Measurements from ENCODE around the gene SEC14L1. TPM values are rescaled to one million over a fixed set of nuclear protein-coding genes. Genes with fewer than 3 reads are reported as not detected.
A peak's percentile ranks its signal among the peaks of the same experiment; 100 is the strongest.

The SEC14L1 gene
- total and polyA plus RNA-seq, 4 donors = 17.0 to 52.0 (median 26.8) TPM

DNA sequence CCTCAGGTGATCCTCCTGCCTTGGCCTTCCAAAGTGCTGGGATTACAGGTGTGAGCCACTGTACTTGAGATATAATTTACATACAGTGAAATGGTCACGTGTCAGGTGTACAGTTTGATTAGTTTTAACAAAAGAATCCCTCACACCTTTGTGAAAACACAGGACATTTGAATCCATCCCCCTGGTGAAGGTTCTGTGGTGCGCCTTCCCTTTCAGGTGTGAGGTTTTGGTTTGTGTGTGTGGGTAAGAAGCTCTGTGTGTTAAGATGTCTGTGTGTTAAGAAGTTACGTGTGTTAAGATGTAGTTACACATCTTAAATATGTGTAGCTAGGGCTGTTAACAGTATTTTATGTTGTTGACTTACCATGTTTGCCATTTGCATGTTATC, 4.4 kb downstream of the SEC14L1 start:
- no peaks in the 10 kb centered on the region for H3K9me3 ChIP-seq (ENCODE audit: control insufficient read depth in 4 of 4, low read length in 3 of 4)
- H3K27me3 ChIP-seq (ENCODE audit: control insufficient read depth in 4 of 4, insufficient read depth in 4 of 4, low read length in 3 of 4) = no peaks in the 10 kb centered on the region
- no peak for DNase-seq (ENCODE audit: low spot score)
- TF ChIP-seq, protein P1, sequence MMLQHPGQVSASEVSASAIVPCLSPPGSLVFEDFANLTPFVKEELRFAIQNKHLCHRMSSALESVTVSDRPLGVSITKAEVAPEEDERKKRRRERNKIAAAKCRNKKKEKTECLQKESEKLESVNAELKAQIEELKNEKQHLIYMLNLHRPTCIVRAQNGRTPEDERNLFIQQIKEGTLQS (IDR thresholded peaks at IDR 0.05) = no peak
- TF ChIP-seq YY1 (IDR thresholded peaks at IDR 0.05) (no peak), HNF4G (IDR thresholded peaks at IDR 0.05) (no peak), GABPA (IDR thresholded peaks at IDR 0.05 in 1 of 2, conservative IDR thresholded peaks at IDR 0.05 in 1 of 2) (no peak), TAF1 (conservative IDR thresholded peaks at IDR 0.05) (no peak), JUND (IDR thresholded peaks at IDR 0.05) (no peak), SP1 (IDR thresholded peaks at IDR 0.05) (no peak), RAD21 (IDR thresholded peaks at IDR 0.05) (no peak), NR2F2 (IDR thresholded peaks at IDR 0.05) (no peak), FOXA2 (IDR thresholded peaks at IDR 0.05) (no peak), HNF4A (conservative IDR thresholded peaks at IDR 0.05) (no peak), FOXA1 (IDR thresholded peaks at IDR 0.05) (no peak), RXRA (IDR thresholded peaks at IDR 0.05) (no peak)
- TF ChIP-seq, protein P2, sequence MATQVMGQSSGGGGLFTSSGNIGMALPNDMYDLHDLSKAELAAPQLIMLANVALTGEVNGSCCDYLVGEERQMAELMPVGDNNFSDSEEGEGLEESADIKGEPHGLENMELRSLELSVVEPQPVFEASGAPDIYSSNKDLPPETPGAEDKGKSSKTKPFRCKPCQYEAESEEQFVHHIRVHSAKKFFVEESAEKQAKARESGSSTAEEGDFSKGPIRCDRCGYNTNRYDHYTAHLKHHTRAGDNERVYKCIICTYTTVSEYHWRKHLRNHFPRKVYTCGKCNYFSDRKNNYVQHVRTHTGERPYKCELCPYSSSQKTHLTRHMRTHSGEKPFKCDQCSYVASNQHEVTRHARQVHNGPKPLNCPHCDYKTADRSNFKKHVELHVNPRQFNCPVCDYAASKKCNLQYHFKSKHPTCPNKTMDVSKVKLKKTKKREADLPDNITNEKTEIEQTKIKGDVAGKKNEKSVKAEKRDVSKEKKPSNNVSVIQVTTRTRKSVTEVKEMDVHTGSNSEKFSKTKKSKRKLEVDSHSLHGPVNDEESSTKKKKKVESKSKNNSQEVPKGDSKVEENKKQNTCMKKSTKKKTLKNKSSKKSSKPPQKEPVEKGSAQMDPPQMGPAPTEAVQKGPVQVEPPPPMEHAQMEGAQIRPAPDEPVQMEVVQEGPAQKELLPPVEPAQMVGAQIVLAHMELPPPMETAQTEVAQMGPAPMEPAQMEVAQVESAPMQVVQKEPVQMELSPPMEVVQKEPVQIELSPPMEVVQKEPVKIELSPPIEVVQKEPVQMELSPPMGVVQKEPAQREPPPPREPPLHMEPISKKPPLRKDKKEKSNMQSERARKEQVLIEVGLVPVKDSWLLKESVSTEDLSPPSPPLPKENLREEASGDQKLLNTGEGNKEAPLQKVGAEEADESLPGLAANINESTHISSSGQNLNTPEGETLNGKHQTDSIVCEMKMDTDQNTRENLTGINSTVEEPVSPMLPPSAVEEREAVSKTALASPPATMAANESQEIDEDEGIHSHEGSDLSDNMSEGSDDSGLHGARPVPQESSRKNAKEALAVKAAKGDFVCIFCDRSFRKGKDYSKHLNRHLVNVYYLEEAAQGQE (IDR thresholded peaks at IDR 0.05) = no peak
- TF ChIP-seq, protein P3, sequence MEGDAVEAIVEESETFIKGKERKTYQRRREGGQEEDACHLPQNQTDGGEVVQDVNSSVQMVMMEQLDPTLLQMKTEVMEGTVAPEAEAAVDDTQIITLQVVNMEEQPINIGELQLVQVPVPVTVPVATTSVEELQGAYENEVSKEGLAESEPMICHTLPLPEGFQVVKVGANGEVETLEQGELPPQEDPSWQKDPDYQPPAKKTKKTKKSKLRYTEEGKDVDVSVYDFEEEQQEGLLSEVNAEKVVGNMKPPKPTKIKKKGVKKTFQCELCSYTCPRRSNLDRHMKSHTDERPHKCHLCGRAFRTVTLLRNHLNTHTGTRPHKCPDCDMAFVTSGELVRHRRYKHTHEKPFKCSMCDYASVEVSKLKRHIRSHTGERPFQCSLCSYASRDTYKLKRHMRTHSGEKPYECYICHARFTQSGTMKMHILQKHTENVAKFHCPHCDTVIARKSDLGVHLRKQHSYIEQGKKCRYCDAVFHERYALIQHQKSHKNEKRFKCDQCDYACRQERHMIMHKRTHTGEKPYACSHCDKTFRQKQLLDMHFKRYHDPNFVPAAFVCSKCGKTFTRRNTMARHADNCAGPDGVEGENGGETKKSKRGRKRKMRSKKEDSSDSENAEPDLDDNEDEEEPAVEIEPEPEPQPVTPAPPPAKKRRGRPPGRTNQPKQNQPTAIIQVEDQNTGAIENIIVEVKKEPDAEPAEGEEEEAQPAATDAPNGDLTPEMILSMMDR (IDR thresholded peaks at IDR 0.05; ENCODE audit: low read depth, low read length, missing input control) = no peak
- TF ChIP-seq, protein P4, sequence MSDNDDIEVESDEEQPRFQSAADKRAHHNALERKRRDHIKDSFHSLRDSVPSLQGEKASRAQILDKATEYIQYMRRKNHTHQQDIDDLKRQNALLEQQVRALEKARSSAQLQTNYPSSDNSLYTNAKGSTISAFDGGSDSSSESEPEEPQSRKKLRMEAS (IDR thresholded peaks at IDR 0.05) = no peak
- TF ChIP-seq, protein P5, sequence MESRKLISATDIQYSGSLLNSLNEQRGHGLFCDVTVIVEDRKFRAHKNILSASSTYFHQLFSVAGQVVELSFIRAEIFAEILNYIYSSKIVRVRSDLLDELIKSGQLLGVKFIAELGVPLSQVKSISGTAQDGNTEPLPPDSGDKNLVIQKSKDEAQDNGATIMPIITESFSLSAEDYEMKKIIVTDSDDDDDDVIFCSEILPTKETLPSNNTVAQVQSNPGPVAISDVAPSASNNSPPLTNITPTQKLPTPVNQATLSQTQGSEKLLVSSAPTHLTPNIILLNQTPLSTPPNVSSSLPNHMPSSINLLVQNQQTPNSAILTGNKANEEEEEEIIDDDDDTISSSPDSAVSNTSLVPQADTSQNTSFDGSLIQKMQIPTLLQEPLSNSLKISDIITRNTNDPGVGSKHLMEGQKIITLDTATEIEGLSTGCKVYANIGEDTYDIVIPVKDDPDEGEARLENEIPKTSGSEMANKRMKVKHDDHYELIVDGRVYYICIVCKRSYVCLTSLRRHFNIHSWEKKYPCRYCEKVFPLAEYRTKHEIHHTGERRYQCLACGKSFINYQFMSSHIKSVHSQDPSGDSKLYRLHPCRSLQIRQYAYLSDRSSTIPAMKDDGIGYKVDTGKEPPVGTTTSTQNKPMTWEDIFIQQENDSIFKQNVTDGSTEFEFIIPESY (IDR thresholded peaks at IDR 0.05) = no peak
- peak overlapping the region; percentile 4 to 41 for H3K9ac ChIP-seq (ENCODE audit: low read depth in 1 of 2, low read length in 2 of 2)
- 87% methylated on average over 3 of the region's 3 CpGs for WGBS
- H3K27ac ChIP-seq (ENCODE audit: low read depth in 1 of 2, low read length in 2 of 2) = peak overlapping the region; percentile 75 to 81
- no peak overlapping the region for H3K4me3 ChIP-seq (ENCODE audit: low read depth in 1 of 3, low read length in 3 of 3)
- H3K36me3 ChIP-seq (ENCODE audit: control insufficient read depth in 4 of 4, insufficient read depth in 3 of 4, low read depth in 1 of 4, low read length in 3 of 4) = peaks cover 0 to 2% (median 0%) of the 10 kb centered on the region in 4 donors
- H3K4me1 ChIP-seq (ENCODE audit: control insufficient read depth in 4 of 4, insufficient read depth in 4 of 4, low read length in 3 of 4) = peaks cover 0 to 18% (median 12%) of the 10 kb centered on the region in 4 donors
